Measurements from ENCODE around the gene ENTPD5. TPM values are rescaled to one million over a fixed set of nuclear protein-coding genes. Genes with fewer than 3 reads are reported as not detected.

ENTPD5 gene
- total RNA-seq, 2 experiments from 2014 or later: 7.5 to 18.1 TPM

- no peak for DNase-seq (ENCODE audit: low spot score)
- peaks cover 3% of the 10 kb centered on the region for H3K4me1 ChIP-seq (ENCODE audit: insufficient read depth, low read length, poor library complexity, severe bottlenecking)
- TF ChIP-seq EZH2phosphoT487 (IDR thresholded peaks at IDR 0.05; ENCODE audit: borderline replicate concordance, low read depth, low read length) (no peak), CTCF (conservative IDR thresholded peaks at IDR 0.05; ENCODE audit: low read length) (no peak)
- H2AFZ ChIP-seq (ENCODE audit: low read length): no peak overlapping the region
- POLR2A ChIA-PET: interaction anchor here (1.2 kb wide), 1 partner anchor 21 kb away, joined by 8 read pairs; no protein-coding TSS in a partner anchor
- no peaks in the 10 kb centered on the region for H4K20me1 ChIP-seq (ENCODE audit: insufficient read depth, low read length)
- no peaks in the 10 kb centered on the region for H3K79me2 ChIP-seq (ENCODE audit: insufficient read depth, low read depth, low read length)
- CTCF ChIA-PET (ENCODE audit: unreplicated experiment): no interaction called here
- H3K4me3 ChIP-seq (ENCODE audit: low read depth, low read length, poor library complexity, severe bottlenecking): no peak overlapping the region
- H3K27ac ChIP-seq (ENCODE audit: low read depth, low read length, poor library complexity, severe bottlenecking): no peak overlapping the region
- no TSS peak for BruUV-seq (replicated peaks)
- no peak overlapping the region for H3K4me2 ChIP-seq (ENCODE audit: low read length)
- H3K9me3 ChIP-seq (ENCODE audit: low read length): no peaks in the 10 kb centered on the region
- intact Hi-C loops (cut with micrococcal nuclease; ENCODE audit: unreplicated experiment): loop anchor here (5.0 kb wide), 2 partner anchors 63 to 128 kb away; partner anchors contain the start of genes COQ6, FAM161B and ZNF410
- H3K9me2 ChIP-seq (ENCODE audit: insufficient read depth, low read length): no peaks in the 10 kb centered on the region
- no peaks in the 10 kb centered on the region for H3K36me3 ChIP-seq (ENCODE audit: insufficient read depth, low read length)
Measured at GRCh38 chr14:74015176-74015575, 3.9 kb downstream of the ENTPD5 start.

DNA sequence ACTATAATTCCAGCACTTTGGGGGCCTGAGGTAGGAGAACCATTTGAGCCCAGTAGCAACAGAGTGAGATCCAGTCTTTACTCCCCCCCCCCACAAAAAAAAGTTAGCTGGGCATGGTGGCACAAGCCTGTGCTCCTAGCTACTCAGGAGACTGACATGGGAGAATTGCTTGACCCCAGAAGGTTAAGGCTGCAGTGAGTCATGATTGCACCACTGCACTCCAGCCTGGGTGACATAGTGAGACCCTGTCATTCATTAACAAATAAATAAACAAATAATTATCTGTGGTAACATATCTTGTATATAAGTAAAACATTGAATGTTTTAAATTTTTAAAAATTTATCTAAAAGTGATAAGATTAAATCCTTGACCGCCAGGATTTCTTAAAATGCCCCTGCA is 4.8 kb downstream of the ENTPD5 start:
- intact Hi-C loops (cut with micrococcal nuclease; ENCODE audit: unreplicated experiment): no loop called here
- H3K4me3 ChIP-seq (ENCODE audit: low read depth, low read length, poor library complexity, severe bottlenecking): no peak overlapping the region
- POLR2A ChIA-PET: interaction anchor here (0.6 to 0.7 kb wide), 2 partner anchors 19 to 49 kb away, joined by 3 to 4 read pairs; no protein-coding TSS in a partner anchor

More for the DNA sequence above, 4.8 kb downstream of the ENTPD5 start:
- Histone ChIP-seq H3K36me3 (ENCODE audit: insufficient read depth, low read length) (no peaks in the 10 kb centered on the region), H4K20me1 (ENCODE audit: insufficient read depth, low read length) (no peaks in the 10 kb centered on the region), H3K9me2 (ENCODE audit: insufficient read depth, low read length) (no peaks in the 10 kb centered on the region), H3K79me2 (ENCODE audit: insufficient read depth, low read depth, low read length) (no peaks in the 10 kb centered on the region), H2AFZ (ENCODE audit: low read length) (no peak overlapping the region), H3K27ac (ENCODE audit: low read depth, low read length, poor library complexity, severe bottlenecking) (no peak overlapping the region), H3K4me2 (ENCODE audit: low read length) (no peak overlapping the region), H3K4me1 (ENCODE audit: insufficient read depth, low read length, poor library complexity, severe bottlenecking) (peaks cover 3% of the 10 kb centered on the region), H3K9me3 (ENCODE audit: low read length) (no peaks in the 10 kb centered on the region)
- TF ChIP-seq EZH2phosphoT487 (IDR thresholded peaks at IDR 0.05; ENCODE audit: borderline replicate concordance, low read depth, low read length) (no peak), CTCF (conservative IDR thresholded peaks at IDR 0.05; ENCODE audit: low read length) (no peak)
- no TSS peak for BruUV-seq (replicated peaks)
- no peak for DNase-seq (ENCODE audit: low spot score)
- CTCF ChIA-PET (ENCODE audit: unreplicated experiment): interaction anchor here (0.6 kb wide), 1 partner anchor 207 kb away, joined by 4 read pairs; no protein-coding TSS in a partner anchor

All from OCI-LY7 (cell line).